Measurements from ENCODE around the gene OXT.

OXT gene

DNA sequence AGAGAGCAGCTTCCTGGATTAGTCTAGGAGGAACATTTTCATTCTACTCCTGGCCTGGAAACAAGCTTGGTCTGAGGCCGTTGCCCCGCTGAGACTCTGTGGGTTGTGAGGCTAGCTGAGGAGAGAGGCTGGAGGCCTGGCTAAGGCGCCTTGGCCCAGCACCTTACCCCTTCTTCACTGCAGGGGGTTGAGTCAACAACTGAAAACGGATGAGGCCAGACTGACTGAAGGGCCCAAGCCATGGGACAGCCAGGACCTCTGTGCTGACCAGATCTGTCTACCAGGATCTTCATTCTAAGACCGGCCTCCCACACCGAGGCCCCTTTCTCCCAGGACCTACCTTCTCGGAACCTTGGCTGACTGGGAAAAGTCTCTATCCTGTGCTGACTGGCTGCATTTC is 16.6 kb downstream of the OXT start:
- DNase-seq = no peak

GRCh38 chr20:3090565-3090964 is 19.1 kb downstream of the OXT start:
- no peak for DNase-seq

DNA sequence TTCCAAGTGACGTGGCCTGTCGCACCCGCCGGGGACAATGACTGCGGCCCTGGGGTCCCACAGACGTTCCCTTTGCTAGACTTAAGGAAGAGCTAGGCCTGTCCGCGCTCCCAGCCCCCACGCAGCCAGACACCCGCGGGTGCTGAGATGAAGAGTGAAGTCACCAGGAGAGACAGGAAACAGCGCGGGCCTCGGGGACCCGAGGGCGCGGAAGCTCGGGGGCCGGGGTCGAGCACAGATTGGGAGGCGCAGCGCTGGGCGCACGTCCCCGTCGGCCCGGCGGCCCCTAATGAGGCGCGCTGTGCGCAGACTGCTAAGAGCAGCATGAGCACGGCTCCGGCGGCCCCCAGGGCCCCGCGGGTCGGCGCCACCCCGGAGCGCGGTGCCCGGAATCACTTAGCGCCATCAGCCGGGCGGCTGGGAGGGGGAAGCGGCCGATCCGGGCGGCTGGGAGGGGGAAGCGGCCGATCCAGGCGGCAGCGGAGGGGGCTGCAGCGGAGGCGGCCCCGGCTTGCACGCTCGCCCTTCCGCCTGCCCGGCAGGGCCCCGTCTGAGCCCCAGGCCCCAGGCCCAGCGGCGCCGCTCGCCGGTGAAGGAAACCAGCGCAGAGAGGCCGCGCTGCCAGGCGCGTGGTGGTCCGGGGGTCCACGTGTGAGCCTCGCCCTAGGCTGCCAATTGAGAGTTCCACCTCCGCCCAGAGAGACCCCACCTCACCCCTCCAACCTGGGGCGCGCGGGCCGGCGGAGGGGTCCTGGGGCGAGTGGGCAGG is 21.4 kb downstream of the OXT start:
- no peak for DNase-seq

- DNase-seq = no peak
These were observed 22.5 kb downstream of the OXT start for GRCh38 chr20:3093861-3094361.

- DNase-seq = no peak
These were observed 23.6 kb downstream of the OXT start for GRCh38 chr20:3094848-3095629.

DNA sequence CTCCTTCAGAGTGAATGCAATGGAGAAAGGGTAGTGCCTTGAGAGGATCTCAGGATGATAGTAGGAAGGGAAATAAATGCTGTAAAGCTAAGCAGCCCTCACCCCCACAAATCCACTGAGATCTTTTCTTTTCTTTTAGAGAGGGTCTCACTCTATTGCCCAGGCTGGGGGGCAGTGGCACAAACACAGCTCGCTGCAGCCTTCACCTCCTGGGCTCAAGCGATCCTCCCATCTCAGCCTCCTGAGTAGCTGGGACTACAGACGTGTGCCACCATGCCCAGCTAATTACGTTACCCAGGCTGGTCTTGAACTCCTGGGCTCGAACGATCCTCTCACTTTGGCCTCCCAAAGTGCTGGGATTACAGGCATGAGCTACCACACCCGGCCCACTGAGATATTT is 29.1 kb downstream of the OXT start:
- no peak for DNase-seq

GRCh38 chr20:3101251-3101650 is 29.8 kb downstream of the OXT start:
- no peak for DNase-seq

GRCh38 chr20:3101737-3102574 is 30.5 kb downstream of the OXT start:
- DNase-seq = no peak

- DNase-seq = no peak
These were observed 31.4 kb downstream of the OXT start for GRCh38 chr20:3102575-3103368.

DNA sequence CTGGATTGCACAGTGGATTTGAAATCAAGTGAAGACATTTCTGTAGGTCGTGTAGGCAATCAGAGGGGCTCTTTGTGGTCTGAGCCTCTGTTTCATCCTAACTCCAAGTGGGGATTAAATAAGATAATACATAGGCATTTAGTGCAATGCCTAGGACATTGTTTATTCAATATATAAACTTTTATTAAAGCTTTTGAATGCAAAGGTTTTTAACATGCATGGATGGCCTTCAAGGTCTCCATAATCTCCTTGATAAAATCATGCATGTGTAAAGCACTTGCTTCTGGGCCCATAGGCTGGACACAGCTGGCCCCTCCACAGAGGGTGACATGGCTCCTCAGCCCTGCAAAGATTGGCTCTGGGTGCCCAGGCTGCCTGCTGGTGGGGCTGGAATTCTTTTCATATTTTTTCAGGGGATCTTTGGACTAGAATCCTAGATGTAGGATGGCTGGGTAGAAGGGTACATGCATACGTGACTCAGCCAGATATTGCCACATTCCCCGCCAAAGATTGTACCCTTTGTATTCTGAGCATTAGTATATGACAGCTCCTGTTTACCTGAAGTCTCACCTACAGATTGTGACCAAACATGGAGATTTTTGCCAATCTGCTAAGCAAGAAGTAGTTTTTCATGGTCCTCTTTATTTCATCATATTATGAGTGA is 32.1 kb downstream of the OXT start:
- DNase-seq = no peak

GRCh38 chr20:3105256-3106137 is 34.1 kb downstream of the OXT start:
- DNase-seq = no peak

DNA sequence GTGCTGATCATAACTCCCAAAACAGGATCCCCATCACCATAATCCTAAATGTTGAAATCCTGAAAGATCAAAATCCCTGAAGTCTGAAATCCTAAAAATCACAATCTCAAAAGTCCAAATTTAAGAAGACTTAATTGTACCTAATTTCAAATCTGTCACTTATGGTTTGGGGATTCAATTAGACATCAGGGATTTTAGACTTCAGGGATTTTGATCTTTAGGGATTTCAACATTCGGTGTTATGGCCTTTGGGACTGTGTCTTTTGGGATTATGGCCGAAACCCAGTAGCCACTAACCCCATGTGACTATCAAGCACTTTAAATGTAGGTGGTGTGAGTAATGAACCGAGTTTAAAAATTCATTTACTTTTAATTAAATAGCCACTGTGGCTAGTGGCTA is 34.8 kb downstream of the OXT start:
- no peak for DNase-seq

DNA sequence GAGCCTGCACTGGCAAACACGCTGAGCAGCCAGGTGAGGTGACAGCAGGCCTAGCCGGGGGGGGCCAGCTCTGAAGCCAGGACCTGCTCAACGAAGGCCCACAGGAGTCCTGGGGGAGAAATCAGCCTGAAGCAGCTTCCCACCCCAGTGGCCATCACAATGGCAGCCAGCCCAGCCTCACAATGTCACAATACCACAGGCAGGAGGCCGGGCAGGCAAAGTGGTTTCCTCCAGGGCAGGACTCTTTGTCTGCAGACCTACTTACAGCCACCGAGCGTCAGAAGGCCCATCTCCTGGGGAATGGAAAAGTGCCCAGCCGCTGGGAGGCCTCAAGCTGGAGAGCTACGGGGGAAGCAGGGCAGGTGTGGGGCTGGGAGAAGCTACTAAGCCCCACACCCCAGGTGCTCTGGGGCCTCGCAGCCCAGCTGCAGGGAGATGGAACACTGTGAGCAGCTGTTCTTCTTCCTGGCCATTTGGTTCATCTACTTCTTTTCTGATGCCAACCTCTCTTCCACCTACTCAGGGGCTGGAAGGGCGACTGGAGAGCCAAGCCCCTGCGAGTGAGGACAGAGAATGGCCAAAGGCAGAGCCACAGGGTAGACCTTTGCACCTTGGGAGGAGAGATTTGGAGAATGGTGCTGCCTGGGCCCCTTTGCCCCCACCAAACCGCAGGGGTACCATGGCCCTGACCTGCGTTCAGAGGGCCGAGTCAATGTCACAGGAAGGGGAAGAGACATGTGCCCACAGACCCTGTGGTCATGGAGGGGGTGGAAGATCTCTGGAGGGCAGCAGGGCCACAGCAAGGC is 35.4 kb downstream of the OXT start:
- DNase-seq = no peak

DNA sequence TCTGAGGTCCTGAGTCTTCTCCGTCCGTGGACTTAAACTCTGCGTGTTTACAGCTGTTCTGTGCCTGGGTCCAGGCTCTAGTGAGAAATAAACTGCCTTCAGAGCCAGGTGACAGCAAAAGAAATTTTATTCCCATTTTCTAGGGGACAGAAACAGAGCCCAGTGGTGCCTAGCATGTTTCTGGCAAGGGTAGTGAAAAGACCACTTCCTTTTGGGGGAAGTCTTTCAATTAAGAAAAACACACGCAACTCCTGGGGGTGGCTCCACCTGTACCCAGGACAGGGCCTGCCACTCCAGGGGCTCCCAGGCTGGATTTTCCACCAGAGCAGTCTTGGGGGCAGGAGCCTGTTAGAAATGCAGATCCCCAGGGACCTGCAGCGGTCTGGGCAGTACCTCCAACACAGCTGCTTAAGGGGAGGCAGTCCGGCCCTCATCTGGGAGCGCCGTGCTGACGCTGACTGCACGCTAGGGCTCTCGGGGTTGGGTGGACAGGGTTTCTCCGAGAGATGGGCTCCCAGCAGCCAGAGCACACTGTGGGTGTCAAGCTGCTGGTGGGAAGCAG is 36.1 kb downstream of the OXT start:
- no peak for DNase-seq

GRCh38 chr20:3109350-3110302 is 38.2 kb downstream of the OXT start:
- no peak for DNase-seq

DNA sequence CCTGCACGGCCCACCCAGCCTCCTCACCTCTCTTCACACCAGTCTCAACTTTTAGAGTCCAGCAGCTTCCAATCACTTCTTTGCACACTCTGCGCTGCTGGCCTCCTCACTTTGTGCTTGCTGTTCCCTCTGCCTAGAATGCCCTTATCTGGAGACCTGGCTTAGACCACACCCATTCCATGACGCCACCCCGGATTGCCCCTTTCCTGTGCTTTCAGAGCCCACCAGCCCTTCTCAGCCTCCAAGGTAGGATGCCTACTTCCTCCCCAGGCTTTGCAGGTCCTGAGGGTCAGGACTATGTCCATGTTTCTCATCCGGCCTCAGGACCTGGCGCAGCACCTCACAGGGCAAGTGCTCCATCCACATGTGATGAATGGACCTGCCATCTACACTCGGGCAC is 40.1 kb downstream of the OXT start:
- no peak for DNase-seq

DNA sequence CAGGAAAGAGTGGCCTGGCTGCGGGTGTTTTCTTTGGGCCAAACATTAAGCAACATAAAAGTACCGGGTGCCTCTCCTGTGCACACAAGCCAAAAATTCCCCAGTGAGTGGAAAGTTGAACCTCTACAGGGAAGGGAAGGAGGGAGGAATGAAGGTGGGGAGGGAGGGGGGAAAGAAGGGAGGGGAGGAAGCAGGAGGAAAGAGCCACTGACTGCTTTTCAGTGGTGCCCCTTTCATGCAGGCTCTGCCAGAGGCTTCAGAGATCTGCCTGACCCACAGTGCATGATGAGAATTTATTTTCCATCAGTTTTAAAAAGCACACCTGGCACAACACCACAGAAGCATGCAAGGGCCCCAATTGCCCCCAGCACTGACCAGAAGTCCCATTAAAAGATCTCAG is 40.6 kb downstream of the OXT start:
- no peak for DNase-seq
